H1 (cell line): Measurements from ENCODE around the gene KREMEN1. TPM values are rescaled to one million over a fixed set of nuclear protein-coding genes. Genes with fewer than 3 reads are reported as not detected.

Experiments used
- CEBPB ChIP-seq: IDR thresholded peaks from 2 replicates; pipeline ENCODE4 v1.6.1; 2012; ENCODE audit warnings: low read depth, low read length
- CHD2 ChIP-seq: IDR thresholded peaks from 2 replicates; pipeline ENCODE4 v1.6.1; 2012; ENCODE audit warnings: low read length, improper control_type of control experiment
- CTBP2 ChIP-seq: IDR thresholded peaks from 2 replicates; pipeline ENCODE4 v1.7.0; 2011; ENCODE audit warnings: borderline replicate concordance, mild to moderate bottlenecking, moderate library complexity, mixed read lengths, low read length; ENCODE audit not compliant: insufficient read depth, insufficient read length
- CTCF ChIP-seq, 3 experiments: IDR thresholded peaks; 1 replicate in 2 of 3; 2 replicates in 1 of 3; pipeline versions ENCODE4 v1.5.1 to v1.6.1; 2011; ENCODE audit warnings: low read length in 3 of 3, mild to moderate bottlenecking in 3 of 3, inconsistent platforms in 2 of 3, low read depth in 1 of 3, moderate library complexity in 1 of 3; ENCODE audit not compliant: insufficient read depth in 1 of 3; ENCODE audit errors: control extremely low read depth in 1 of 3
- EZH2 ChIP-seq: fragments of 200-600 bp; sonication (generic); IDR thresholded peaks from 2 replicates; pipeline ENCODE4 v1.7.1; 2012; ENCODE audit warnings: low read depth, mild to moderate bottlenecking, moderate library complexity, low read length, inconsistent platforms; ENCODE audit not compliant: severe bottlenecking
- JUND ChIP-seq: IDR thresholded peaks from 2 replicates; pipeline ENCODE4 v1.6.1; 2011; ENCODE audit warnings: mild to moderate bottlenecking, improper control_type of control experiment, low read length
- KDM1A ChIP-seq: fragments of 200-600, 300-600 bp; sonication (generic); IDR thresholded peaks from 2 replicates; pipeline ENCODE4 v1.7.1; 2016; ENCODE audit warnings: mild to moderate bottlenecking, low read length, borderline replicate concordance
- SIN3A ChIP-seq, 2 experiments: IDR thresholded peaks in 1 of 2; conservative IDR thresholded peaks in 1 of 2; 2 replicates each; pipeline ENCODE4 v1.6.1; 2011 to 2012; ENCODE audit warnings: low read length in 2 of 2, improper control_type of control experiment in 1 of 2, low read depth in 1 of 2, mild to moderate bottlenecking in 1 of 2
- TCF12 ChIP-seq: IDR thresholded peaks from 2 replicates; pipeline ENCODE4 v1.6.1; 2011; ENCODE audit warnings: low read depth, mild to moderate bottlenecking, low read length
- TEAD4 ChIP-seq: IDR thresholded peaks from 2 replicates; pipeline ENCODE4 v1.6.1; 2012; ENCODE audit warnings: low read depth, low read length, inconsistent platforms, mixed read lengths
- polyA plus RNA-seq, 7 experiments: library from polyadenylated mRNA; depleted of rRNA in 3 of 7; stranded (reverse) in 5 of 7; unstranded in 2 of 7; fragments of >200 nt in 5 of 7; fragments of 200-250 nt in 2 of 7; gene quantifications; 1 replicate in 5 of 7; 2 replicates in 1 of 7; 4 replicates in 1 of 7; pipeline versions ENCODE4 v1.2.1 to v1.2.3, GENCODE V29; 2011 to 2013; ENCODE audit warnings: missing spikeins in 2 of 7, mixed read lengths in 2 of 7
- total RNA-seq: library from RNA; stranded (reverse); fragmentation: NEBNext Ultra II Directional; extraction: Animal tissue kit (Norgen Biotek cat#: 25700); gene quantifications from 2 replicates; pipeline ENCODE4 v1.2.1, GENCODE V29; 2021

KREMEN1 gene
- total and polyA plus RNA-seq, 2 of the 8 experiments (the other 6 are each of a cell fraction or from before 2014, with no cell fraction given): 2.1 to 3.2 TPM

- peak; percentile 65 to 80 (median 74) for TF ChIP-seq CTCF (IDR thresholded peaks at IDR 0.05; ENCODE audit: control extremely low read depth in 1 of 3, insufficient read depth in 1 of 3, low read depth in 1 of 3, low read length in 3 of 3)
- no peak for TF ChIP-seq EZH2
- no peak for TF ChIP-seq CEBPB
- TF ChIP-seq CTBP2: no peak
- TF ChIP-seq KDM1A: no peak
- no peak for TF ChIP-seq JUND
- TF ChIP-seq TCF12: 0 out of 2 replicates have a peak, but pooled peaks have one; percentile 51
- no peak for TF ChIP-seq TEAD4
- 0 out of 4 replicates have a peak, but pooled peaks of 1 of the 2 experiments have one; percentile 23 for TF ChIP-seq SIN3A (conservative IDR thresholded peaks at IDR 0.05 in 1 of 2, IDR thresholded peaks at IDR 0.05 in 1 of 2; ENCODE audit: low read depth in 1 of 2, low read length in 2 of 2)
- no peak for TF ChIP-seq CHD2
Measured at GRCh38 chr22:29202212-29203192, 129.7 kb downstream of the KREMEN1 start (continued).
